ENCODE data around the gene HABP4.

Gene HABP4

GRCh38 chr9:96435345-96435744 lies 14.6 kb upstream of the HABP4 start:
- no peak for DNase-seq (ENCODE audit: extremely low read depth in 1 of 2, low read depth in 1 of 2)

- DNase-seq (ENCODE audit: extremely low read depth in 1 of 2, low read depth in 1 of 2): no peak
These were observed 13.9 kb upstream of the HABP4 start for GRCh38 chr9:96436063-96436455.

- DNase-seq (ENCODE audit: extremely low read depth in 1 of 2, low read depth in 1 of 2): no peak
These were observed 13.4 kb upstream of the HABP4 start for GRCh38 chr9:96436456-96437126.

- DNase-seq (ENCODE audit: extremely low read depth in 1 of 2, low read depth in 1 of 2): no peak
These were observed 12.5 kb upstream of the HABP4 start for GRCh38 chr9:96437454-96437853.

GRCh38 chr9:96440671-96441199 lies 9.2 kb upstream of the HABP4 start:
- no peak for DNase-seq (ENCODE audit: extremely low read depth in 1 of 2, low read depth in 1 of 2)

DNA sequence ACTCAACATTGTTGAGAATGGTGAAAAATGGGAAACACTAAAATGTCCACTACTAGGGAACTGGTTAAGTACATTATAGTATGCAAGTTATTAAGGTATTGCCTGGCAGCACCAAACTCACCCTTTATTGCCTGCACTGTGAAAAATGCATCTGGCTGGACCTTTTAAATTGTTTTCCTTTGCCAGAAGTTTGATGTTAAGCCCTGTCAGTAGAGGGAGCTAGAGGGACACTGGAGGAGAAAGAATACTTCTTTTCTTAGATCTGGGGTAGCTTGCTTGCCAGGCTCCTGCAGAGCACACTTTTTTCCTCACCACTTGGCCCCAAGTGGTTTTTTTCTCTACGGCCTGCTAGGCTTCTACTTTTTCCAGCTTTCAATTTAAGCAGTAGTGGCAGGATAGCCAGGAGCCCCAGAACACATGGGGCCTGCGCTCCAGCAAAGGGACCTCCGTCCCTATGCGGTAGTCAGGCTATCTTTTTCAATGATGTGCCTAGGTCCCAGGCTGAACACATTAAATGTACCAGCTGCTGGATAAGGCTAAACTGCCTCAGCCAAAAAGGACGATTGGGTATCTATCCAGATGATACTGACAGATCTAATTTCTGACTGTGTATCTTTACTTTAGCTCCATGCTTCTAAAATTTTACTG lies 8.0 kb upstream of the HABP4 start:
- no peak for DNase-seq (ENCODE audit: extremely low read depth in 1 of 2, low read depth in 1 of 2)

DNA sequence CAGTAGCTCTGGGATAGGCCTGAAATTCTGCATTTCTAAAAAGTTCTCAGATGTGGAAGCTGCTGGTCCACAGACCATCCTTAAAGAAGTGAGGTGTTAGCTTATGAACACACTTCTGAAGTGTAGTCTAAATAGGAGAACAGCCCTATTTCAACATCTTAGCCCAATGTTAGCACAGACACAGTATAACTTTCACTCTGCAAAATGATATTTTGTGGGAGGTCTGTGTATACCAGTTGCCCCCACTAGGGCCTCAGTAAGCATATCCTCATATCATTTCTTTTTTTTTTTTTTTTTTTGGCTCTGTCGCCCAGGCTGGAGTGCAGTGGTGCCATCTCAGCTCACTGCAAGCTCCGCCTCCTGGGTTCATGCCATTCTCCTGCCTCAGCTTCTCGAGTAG lies 7.5 kb upstream of the HABP4 start:
- DNase-seq (ENCODE audit: extremely low read depth in 1 of 2, low read depth in 1 of 2): no peak

DNA sequence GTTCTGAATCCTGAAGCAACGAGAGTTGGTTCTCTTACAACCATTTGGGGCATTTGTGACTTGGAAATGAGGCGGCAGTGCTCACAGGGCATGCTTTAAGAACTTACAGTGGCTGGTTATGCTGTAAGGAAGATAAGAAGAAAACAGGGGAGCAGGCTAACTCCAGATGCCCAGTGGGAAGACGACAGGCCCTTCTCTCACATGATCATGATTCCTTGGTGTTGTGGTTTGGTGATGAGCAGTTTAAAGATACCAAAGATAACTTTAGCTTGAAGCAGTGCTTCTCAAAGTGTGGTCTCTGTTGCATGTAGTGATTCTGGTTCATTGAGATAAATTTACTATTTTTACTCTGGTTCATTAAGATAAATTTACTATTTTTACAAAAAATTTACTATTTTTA lies 2.6 kb upstream of the HABP4 start:
- DNase-seq (ENCODE audit: extremely low read depth in 1 of 2, low read depth in 1 of 2): no peak

GRCh38 chr9:96448546-96449170 lies 1.3 kb upstream of the HABP4 start:
- no peak for DNase-seq (ENCODE audit: extremely low read depth in 1 of 2, low read depth in 1 of 2)

DNA sequence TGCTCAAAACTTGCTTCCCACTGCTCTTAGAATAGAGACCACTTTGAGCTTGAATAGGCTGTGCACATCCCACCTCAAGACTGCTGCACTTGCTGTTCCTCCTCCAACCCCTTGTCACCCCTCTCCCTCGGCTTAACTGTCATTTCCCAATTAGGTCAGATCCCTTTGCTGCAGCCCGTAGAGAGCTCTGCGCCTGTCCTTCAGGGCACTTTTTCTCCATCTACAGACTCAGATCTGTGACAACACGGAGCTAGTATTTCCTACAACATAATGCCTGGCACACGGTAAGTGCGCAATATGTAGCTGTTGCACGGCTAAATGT lies 485 bp upstream of the HABP4 start:
- DNase-seq (ENCODE audit: extremely low read depth in 1 of 2, low read depth in 1 of 2): no peak

- no peak for DNase-seq (ENCODE audit: extremely low read depth in 1 of 2, low read depth in 1 of 2)
These were observed 902 bp downstream of the HABP4 start for GRCh38 chr9:96450613-96451528.

GRCh38 chr9:96453625-96454024 lies 3.7 kb downstream of the HABP4 start:
- DNase-seq (ENCODE audit: extremely low read depth in 1 of 2, low read depth in 1 of 2): no peak

DNA sequence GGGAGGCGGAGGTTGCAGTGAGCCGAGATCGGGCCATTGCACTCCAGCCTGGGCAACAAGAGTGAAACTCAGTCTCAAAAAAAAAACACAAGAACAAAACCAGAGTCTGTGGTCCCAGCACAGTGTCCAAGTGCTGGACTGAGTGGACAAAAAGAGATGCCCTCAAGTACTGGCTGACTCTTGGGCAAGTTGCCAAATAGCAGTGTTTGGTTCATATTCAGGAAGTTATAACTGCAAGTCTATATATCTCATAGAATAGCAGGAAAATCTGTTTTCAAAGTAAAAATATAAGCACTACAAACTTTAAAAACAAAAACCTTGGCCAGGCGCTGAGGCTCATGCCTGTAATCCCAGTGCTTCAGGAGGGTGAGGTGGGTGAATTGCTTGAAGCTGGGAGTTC lies 7.3 kb downstream of the HABP4 start:
- DNase-seq (ENCODE audit: extremely low read depth in 1 of 2, low read depth in 1 of 2): no peak

DNA sequence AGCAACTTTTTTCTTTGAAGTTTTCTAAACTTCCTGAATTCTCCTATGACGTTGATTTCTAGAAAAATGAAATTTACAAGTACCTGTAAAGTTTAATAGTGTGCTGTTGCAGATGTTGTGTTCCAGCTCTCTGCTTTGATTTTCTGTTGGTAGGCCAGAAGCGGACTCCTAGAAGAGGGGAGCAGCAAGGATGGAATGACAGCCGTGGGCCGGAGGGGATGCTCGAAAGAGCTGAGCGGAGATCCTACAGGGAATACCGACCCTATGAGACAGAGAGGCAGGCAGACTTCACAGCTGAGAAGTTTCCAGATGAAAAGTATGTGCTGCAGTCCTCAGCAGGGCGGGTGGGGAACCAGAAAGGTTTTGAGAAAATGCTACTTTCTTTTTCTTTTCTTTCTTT lies 8.3 kb downstream of the HABP4 start:
- DNase-seq (ENCODE audit: extremely low read depth in 1 of 2, low read depth in 1 of 2): no peak

- no peak for DNase-seq (ENCODE audit: extremely low read depth in 1 of 2, low read depth in 1 of 2)
These were observed 9.5 kb downstream of the HABP4 start for GRCh38 chr9:96459268-96460007.

DNA sequence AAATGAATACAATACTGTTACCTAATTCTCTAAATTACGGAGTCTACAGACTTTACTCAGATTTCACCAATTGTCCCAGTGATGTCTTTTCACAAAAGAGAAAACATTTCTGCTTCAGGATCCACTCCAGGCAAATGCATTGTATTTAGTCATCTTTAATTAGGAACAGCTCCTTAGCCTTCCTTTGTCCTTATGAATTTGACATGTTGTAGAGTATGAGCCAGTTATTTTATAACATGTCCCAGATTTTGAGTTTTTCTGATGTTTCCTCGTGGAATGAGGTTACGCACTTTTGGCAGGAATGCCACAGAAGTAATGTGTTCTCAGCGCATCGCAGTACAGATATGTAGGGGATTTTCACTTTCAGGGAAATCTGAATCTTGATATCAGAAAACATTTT lies 10.5 kb downstream of the HABP4 start:
- no peak for DNase-seq (ENCODE audit: extremely low read depth in 1 of 2, low read depth in 1 of 2)

DNA sequence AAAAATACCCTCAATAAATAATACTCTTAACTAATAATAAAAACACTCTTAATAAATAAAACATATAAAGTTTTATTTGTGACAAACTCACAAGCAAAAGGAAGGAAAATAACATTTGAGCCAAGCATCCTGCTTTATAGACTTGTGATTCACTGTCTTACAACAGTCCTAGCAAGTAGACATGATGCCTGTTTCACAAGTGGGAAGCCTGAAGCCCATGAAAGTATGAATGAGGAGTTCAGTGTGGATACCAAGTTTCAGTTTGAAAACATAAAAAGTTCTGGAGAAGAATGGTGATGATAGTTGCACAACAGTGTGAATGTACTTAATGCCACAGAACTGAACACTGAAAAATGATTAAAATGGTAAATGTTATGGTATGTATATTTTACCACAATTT lies 10.9 kb downstream of the HABP4 start:
- DNase-seq (ENCODE audit: extremely low read depth in 1 of 2, low read depth in 1 of 2): no peak

GRCh38 chr9:96461336-96461735 lies 11.4 kb downstream of the HABP4 start:
- no peak for DNase-seq (ENCODE audit: extremely low read depth in 1 of 2, low read depth in 1 of 2)

DNA sequence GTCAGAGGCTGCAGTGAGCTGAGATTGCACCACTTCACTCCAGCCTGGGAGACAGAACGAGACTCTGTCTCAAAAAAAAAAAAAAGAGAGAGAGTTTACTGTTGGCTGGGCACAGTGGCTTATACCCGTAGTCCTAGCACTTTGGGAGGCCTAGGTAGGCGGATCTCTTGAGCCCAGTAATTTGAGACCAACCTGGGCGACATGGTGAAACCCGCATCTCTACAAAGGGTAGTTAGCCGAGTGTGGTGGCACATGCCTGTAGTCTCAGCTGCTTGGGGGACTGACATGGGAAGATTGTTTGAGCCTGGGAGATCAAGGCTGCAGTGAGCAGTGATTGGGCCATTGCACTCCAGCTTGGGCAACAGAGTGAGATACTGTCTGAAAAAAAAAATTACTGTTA lies 12.6 kb downstream of the HABP4 start:
- no peak for DNase-seq (ENCODE audit: extremely low read depth in 1 of 2, low read depth in 1 of 2)

DNA sequence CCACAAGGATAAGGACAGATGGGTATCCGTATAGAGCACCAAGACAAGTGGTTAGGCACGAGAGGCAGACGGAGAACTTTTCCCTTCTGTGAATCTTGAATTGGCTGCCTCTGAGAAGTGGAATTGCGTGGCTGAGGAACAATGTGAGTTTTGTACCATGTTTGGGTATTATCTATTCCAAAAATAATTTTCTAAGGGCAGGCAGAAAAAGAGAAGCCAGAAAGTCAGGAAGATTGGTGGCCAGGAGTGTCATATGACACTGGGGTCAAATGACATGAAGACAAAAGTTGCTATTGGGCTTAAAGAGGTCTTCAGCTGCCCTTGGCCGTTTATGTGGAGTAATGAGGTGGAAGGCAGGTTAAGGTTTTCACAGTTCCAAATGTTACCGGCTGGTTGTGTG lies 14.5 kb downstream of the HABP4 start:
- DNase-seq (ENCODE audit: extremely low read depth in 1 of 2, low read depth in 1 of 2): no peak

- DNase-seq (ENCODE audit: extremely low read depth in 1 of 2, low read depth in 1 of 2): no peak
These were observed 17.8 kb downstream of the HABP4 start for GRCh38 chr9:96467784-96468183.

Measured in stimulated activated CD8-positive, alpha-beta memory T cell treated with anti-CD3 and anti-CD28 coated beads, Interleukin-7, amount 100 ng/mL, for 48 hours (primary cell).